Astrocyte of the cerebellum (primary cell): ENCODE data around the gene CERS6.
A peak's percentile ranks its signal among the peaks of the same experiment; 100 is the strongest.

ENCODE experiments used
- DNase-seq: peaks from one replicate; pipeline ENCODE4 v3.0.0-alpha.2; 2011; ENCODE audit warnings: low read depth
- H3K4me3 ChIP-seq: 2 replicates; pipeline ENCODE4 v1.5.1; 2011; ENCODE audit warnings: mild to moderate bottlenecking, low read depth, low read length, moderate library complexity
- in situ Hi-C: cut with HindIII; loops from 2 replicates; pipeline ENCODE4 v1.10.0; 2017; ENCODE audit warnings: low sequenced_read_pairs
- TF ChIP-seq, protein P1 (sequence below): IDR thresholded peaks from 2 replicates; pipeline ENCODE4 v1.5.1; 2012; ENCODE audit warnings: low read length, low read depth, moderate library complexity, mild to moderate bottlenecking; ENCODE audit errors: missing control alignments

CERS6 gene

DNA sequence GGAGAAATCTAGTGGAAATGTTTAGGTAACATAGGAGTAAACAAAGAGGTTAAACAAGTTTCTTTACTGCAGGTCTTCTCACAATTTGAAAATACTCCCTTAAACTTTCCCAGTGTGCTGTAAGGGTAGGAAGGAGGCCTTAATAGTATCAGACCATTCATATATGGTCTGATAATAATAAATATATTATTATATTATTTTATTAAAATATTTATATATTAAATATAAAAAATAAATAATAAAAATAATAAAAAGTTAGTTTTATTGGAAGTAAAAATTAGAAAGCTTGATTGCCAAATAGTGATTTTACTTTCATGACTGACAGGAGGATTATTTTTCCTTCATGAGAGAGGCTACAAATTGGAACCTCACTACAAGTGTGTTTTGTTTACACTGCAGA lies 353.5 kb downstream of the CERS6 start:
- H3K4me3 ChIP-seq = no peak overlapping the region
- no peak for DNase-seq
- in situ Hi-C loops = no loop called here
- TF ChIP-seq, protein P1, sequence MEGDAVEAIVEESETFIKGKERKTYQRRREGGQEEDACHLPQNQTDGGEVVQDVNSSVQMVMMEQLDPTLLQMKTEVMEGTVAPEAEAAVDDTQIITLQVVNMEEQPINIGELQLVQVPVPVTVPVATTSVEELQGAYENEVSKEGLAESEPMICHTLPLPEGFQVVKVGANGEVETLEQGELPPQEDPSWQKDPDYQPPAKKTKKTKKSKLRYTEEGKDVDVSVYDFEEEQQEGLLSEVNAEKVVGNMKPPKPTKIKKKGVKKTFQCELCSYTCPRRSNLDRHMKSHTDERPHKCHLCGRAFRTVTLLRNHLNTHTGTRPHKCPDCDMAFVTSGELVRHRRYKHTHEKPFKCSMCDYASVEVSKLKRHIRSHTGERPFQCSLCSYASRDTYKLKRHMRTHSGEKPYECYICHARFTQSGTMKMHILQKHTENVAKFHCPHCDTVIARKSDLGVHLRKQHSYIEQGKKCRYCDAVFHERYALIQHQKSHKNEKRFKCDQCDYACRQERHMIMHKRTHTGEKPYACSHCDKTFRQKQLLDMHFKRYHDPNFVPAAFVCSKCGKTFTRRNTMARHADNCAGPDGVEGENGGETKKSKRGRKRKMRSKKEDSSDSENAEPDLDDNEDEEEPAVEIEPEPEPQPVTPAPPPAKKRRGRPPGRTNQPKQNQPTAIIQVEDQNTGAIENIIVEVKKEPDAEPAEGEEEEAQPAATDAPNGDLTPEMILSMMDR = no peak

DNA sequence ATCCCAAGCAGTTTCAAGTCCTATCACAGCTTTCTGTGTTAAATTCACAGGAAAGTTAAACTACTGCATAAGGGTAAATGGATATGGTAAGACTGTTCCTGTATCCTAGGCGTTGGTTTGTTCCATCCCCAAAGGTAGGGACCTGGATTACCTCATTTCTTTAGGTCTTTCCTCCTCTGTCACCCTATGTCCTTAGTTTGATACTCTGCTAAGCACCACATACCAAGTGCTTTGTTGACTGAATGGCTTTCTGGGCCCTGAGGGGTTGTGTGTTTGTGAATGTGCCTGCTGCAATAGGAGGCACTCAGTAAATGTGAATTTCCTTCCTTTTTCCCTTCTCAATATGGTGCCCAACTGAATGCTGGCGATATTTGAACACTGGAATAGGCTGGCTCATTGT lies 354.2 kb downstream of the CERS6 start:
- H3K4me3 ChIP-seq = no peak overlapping the region
- TF ChIP-seq, protein P1 = no peak
- no peak for DNase-seq
- in situ Hi-C loops = no loop called here

DNA sequence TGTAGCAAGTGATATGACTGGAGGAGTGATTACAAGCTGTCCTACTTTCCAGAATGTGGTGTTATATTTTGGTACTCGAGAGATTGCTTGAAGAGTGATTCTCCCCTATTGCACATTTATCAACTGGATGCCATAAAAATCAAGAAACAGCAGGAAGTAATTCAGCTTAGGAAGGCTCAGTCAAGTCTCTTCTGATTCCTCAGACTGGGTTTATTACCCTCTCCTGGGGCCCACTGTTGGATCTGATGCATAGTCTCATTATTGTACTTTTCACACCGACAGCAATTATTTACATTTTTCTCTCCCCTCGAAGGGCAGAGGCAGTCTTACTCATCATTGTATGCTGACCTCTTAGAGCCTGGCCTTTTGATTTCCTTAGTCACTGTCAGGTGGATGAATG lies 355.6 kb downstream of the CERS6 start:
- in situ Hi-C loops = no loop called here
- DNase-seq = no peak
- H3K4me3 ChIP-seq = no peak overlapping the region
- TF ChIP-seq, protein P1 = no peak

DNA sequence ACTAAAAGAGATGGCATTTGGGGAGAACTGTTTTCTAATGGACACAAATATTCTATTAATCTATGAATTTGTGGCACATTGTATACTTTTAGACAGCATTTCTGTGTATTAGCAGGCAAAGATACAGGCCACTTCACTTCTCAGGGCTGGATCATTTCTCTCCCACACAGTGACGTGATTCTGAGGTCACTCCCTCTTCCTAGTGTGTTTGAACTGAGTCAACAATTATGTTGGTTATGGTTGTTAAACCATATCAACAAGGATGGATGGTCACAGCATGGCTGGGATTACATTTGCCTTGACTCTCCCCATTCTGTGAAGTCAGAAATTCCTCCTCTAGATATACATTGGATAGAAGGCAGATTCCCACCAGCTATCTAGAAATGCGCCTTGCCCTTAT lies 358.0 kb downstream of the CERS6 start:
- H3K4me3 ChIP-seq = no peak overlapping the region
- TF ChIP-seq, protein P1 = no peak
- in situ Hi-C loops = no loop called here
- DNase-seq = peak; percentile 68

DNA sequence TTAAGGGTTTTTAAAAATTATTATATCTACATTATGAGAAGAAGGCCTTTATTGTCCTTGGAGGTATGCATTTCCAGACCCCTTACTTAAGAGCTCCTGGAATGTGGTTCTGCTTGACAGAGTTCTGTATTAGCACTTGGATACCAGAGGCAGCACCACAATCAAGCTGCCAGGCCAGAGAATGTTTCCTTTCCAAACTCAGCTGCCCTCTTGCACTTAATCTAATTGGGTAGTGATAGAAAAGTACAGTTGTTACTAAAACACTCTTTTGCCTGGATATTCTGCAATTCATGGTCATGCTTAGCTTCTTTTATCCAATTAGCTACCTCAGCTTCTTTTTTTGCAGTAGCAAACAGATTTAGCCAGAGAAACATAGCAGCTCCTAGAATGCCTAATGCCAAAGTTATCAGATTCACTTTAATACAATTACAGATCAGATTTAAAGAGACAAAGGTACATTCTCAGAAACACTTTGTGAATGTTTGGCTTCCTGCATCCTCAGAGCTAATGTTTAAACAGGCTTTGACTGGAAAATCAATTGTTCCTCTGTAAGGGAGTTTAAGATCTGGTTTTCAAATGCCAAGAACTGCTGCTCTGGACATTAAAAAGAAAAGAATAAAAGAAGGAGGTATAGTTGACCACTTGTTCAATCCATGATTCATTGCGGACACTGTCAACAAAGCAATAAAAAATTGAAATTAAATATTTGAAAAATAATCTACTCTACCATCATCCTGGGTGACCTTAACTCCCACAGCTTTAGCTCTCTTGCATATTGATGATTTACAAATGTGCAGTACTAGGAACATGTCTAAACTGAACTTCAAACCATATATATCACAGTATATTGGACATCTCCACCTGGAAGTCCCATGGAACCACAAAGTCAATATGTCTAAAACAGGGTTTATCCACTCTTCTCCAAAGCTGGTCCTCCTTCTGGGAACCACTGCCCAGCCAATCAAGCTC lies 359.2 kb downstream of the CERS6 start:
- TF ChIP-seq, protein P1 = no peak
- in situ Hi-C loops = no loop called here
- no peak overlapping the region for H3K4me3 ChIP-seq
- DNase-seq = no peak

DNA sequence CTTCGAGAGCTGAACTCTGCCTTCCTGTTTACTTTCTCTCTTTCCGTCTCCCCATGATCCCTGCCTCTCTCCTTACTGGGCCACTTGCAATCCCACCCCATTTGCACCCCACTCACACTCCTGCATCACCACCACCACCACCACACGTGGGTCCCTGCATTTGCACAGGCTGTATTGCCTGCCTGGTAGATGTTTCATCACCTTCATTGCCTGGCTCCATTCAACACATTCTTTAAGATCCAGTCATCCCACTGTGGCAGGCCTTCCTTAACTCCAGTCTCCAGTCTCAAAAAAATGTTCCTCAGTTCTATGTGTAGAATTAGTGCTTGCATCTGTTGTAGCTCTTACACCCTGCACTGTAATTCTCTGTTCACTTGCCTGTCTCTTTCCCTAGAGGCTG lies 360.3 kb downstream of the CERS6 start:
- DNase-seq = peak; percentile 74
- TF ChIP-seq, protein P1 = no peak
- in situ Hi-C loops = no loop called here
- no peak overlapping the region for H3K4me3 ChIP-seq
